A673 (cell line): ENCODE data around the gene AKAP6. TPM values are rescaled to one million over a fixed set of nuclear protein-coding genes. Genes with fewer than 3 reads are reported as not detected.

Experiments
- BruUV-seq: library from RNA; stranded (reverse); fragments of 400-500 nt; replicated peaks from 2 replicates; lab custom pipeline; 2021; lab: Mats Ljungman, UMichigan
- CTCF ChIA-PET: fragments of 300-600 bp; sonication (Branson Sonifier 250); formaldehyde crosslinking; loops from one replicate; lab custom pipeline; 2022; ENCODE audit warnings: antibody characterized with exemption; lab: Charles Lee
- POLR2A ChIA-PET: fragments of 300-600 bp; sonication (Branson Sonifier 250); formaldehyde crosslinking; loops from one replicate; lab custom pipeline; 2022; ENCODE audit warnings: antibody characterized with exemption; ENCODE audit not compliant: low non-redundant PET; lab: Charles Lee
- DNase-seq: peaks from one replicate; pipeline ENCODE4 v3.0.0-alpha.2; 2015; ENCODE audit warnings: low spot score
- H3K27ac ChIP-seq: fragments of 200-600 bp; sonication (generic); 2 replicates; pipeline ENCODE4 v1.5.1; 2016; ENCODE audit warnings: mixed run types, low read depth, mild to moderate bottlenecking, mixed read lengths, antibody characterized with exemption, low read length; ENCODE audit not compliant: poor library complexity, severe bottlenecking
- H3K27me3 ChIP-seq: fragments of 200-600 bp; sonication (generic); replicated peaks from 2 replicates; pipeline ENCODE4 v1.6.1; 2017; ENCODE audit warnings: mixed run types, low read depth, mild to moderate bottlenecking, mixed read lengths, antibody characterized with exemption, low read length; ENCODE audit not compliant: insufficient read depth, poor library complexity
- H3K36me3 ChIP-seq: fragments of 200-600 bp; sonication (generic); 2 replicates; pipeline ENCODE4 v1.6.1; 2016; ENCODE audit warnings: mixed run types, mild to moderate bottlenecking, mixed read lengths, antibody characterized with exemption, low read length; ENCODE audit not compliant: insufficient read depth, poor library complexity, severe bottlenecking
- H3K4me1 ChIP-seq: fragments of 200-600 bp; sonication (generic); 2 replicates; pipeline ENCODE4 v1.6.1; 2017; ENCODE audit warnings: mixed run types, mild to moderate bottlenecking, mixed read lengths, antibody characterized with exemption, low read length; ENCODE audit not compliant: insufficient read depth, poor library complexity, severe bottlenecking
- H3K4me3 ChIP-seq: fragments of 200-600 bp; sonication (generic); 2 replicates; pipeline ENCODE4 v1.5.1; 2016; ENCODE audit warnings: low read depth, mixed run types, mild to moderate bottlenecking, mixed read lengths, low read length; ENCODE audit not compliant: poor library complexity, severe bottlenecking
- H3K9me3 ChIP-seq: fragments of 200-600 bp; sonication (generic); 2 replicates; pipeline ENCODE4 v1.6.1; 2016; ENCODE audit warnings: mixed run types, low read depth, mild to moderate bottlenecking, mixed read lengths, antibody characterized with exemption, low read length; ENCODE audit not compliant: poor library complexity, severe bottlenecking
- EZH2 ChIP-seq: fragments of 200-600 bp; sonication (generic); IDR thresholded peaks from 2 replicates; pipeline ENCODE4 v1.6.1; 2017; ENCODE audit warnings: borderline replicate concordance, low read depth, mild to moderate bottlenecking, mixed read lengths, antibody characterized with exemption, low read length; ENCODE audit not compliant: poor library complexity, severe bottlenecking
- intact Hi-C: fragments of 100-400 bp; cut with micrococcal nuclease; formaldehyde crosslinking; loops from one replicate; pipeline ENCODE4 v1.10.0; 2022; ENCODE audit not compliant: unreplicated experiment
- total RNA-seq: library from RNA; stranded (reverse); gene quantifications from 2 replicates; pipeline ENCODE4 v1.2.3, GENCODE V29; 2021
- TF ChIP-seq, protein P1 (sequence below): fragments of 300-800, 200-600 bp; sonication (generic); conservative IDR thresholded peaks from 2 replicates; pipeline ENCODE4 v1.5.1; 2017; ENCODE audit warnings: low read depth, mild to moderate bottlenecking, antibody characterized with exemption, low read length, moderate library complexity, mixed read lengths

AKAP6 gene
- total RNA-seq, 1 experiment from 2014 or later = 0.73 TPM

DNA sequence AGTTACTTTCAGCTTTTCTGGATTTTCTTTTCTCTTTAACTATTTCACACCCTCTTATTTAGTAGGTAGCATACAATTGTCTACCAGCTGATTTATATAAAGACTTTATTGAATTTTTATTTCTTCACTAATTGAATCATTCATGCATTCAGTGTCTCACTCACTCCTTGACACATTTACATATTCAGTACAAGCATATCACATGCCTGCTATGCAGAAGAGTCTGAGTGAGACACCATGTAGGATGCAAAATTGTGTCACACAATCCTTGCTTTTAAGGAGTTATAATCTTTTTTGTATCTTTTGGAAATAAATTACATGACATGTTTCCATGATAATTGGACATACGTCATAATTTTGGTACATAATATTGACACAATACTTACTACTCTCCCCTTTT, 83.0 kb downstream of the AKAP6 start:
- no peak for DNase-seq
- TF ChIP-seq EZH2 = no peak
- TF ChIP-seq, protein P1, sequence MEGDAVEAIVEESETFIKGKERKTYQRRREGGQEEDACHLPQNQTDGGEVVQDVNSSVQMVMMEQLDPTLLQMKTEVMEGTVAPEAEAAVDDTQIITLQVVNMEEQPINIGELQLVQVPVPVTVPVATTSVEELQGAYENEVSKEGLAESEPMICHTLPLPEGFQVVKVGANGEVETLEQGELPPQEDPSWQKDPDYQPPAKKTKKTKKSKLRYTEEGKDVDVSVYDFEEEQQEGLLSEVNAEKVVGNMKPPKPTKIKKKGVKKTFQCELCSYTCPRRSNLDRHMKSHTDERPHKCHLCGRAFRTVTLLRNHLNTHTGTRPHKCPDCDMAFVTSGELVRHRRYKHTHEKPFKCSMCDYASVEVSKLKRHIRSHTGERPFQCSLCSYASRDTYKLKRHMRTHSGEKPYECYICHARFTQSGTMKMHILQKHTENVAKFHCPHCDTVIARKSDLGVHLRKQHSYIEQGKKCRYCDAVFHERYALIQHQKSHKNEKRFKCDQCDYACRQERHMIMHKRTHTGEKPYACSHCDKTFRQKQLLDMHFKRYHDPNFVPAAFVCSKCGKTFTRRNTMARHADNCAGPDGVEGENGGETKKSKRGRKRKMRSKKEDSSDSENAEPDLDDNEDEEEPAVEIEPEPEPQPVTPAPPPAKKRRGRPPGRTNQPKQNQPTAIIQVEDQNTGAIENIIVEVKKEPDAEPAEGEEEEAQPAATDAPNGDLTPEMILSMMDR = no peak
- ChIA-PET CTCF (no interaction called here), POLR2A (no interaction called here)
- Histone ChIP-seq H3K27me3 (no peaks in the 10 kb centered on the region), H3K4me1 (no peaks in the 10 kb centered on the region), H3K36me3 (no peaks in the 10 kb centered on the region), H3K27ac (no peak overlapping the region), H3K4me3 (no peak overlapping the region), H3K9me3 (no peaks in the 10 kb centered on the region)
- BruUV-seq = no TSS peak
- intact Hi-C loops = no loop called here

DNA sequence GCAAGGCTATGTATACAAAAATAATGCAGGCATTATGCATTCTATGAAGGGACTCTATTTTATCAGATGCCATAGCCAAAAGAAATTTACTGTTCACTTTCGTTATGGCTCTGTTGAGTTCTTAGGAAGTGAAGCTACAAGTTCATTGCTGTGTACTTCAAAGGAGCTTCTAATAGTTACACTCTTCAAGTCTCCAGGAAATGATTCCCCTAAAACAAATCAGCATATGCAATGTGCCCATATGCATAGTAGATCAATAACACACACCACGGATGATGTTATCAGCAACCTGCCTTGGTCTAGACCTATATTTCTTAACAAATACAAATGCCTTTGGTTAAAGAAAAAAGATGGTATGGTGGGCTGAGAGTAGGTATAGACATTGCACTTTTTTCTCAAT, 83.4 kb downstream of the AKAP6 start:
- CTCF ChIA-PET = no interaction called here
- no peak for DNase-seq
- TF ChIP-seq, protein P1 = no peak
- no peak for TF ChIP-seq EZH2

DNA sequence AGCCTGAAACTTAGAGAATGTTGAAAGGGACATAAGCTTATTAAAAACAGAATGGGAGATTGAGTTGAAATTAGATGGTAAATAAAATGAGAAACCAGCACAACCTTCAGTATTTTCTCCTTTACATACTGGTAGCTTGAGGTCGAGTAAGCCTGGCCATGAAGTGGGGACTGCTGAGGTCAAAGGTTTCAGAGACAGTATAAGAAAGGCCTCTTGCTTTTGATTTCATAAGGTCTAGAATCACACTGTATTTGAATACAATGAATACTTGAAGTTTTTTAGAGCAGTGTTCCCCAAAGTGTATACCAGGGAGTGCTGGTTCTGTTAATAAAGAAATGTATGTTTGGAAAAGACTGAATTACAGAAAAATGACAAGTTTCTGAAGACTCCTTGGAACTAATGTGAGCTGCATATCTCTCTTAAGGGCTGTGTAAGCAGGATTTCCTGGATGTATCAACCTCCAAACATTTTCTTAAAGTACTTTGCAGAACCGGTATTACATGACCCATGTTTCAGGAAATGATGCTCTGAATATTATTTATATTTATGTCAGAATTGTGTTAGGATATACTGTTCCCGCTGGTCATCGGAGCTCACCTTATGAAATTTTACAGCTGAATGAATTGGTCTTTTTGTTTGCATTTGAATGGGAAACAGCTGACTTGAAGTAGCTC, 85.0 kb downstream of the AKAP6 start:
- CTCF ChIA-PET = no interaction called here
- no TSS peak for BruUV-seq
- H3K9me3 ChIP-seq = no peaks in the 10 kb centered on the region
- no peak for DNase-seq
- H3K27me3 ChIP-seq = no peaks in the 10 kb centered on the region
- intact Hi-C loops = no loop called here
- H3K4me3 ChIP-seq = no peak overlapping the region
- H3K36me3 ChIP-seq = no peaks in the 10 kb centered on the region
- TF ChIP-seq, protein P1 = no peak
- no peak for TF ChIP-seq EZH2
- POLR2A ChIA-PET = no interaction called here
- H3K4me1 ChIP-seq = no peaks in the 10 kb centered on the region
- no peak overlapping the region for H3K27ac ChIP-seq

More for the DNA sequence above, 83.4 kb downstream of the AKAP6 start:
- no peaks in the 10 kb centered on the region for H3K4me1 ChIP-seq
- H3K4me3 ChIP-seq = no peak overlapping the region
- no peaks in the 10 kb centered on the region for H3K27me3 ChIP-seq
- POLR2A ChIA-PET = no interaction called here
- no peaks in the 10 kb centered on the region for H3K9me3 ChIP-seq
- BruUV-seq = no TSS peak
- intact Hi-C loops = no loop called here
- H3K36me3 ChIP-seq = no peaks in the 10 kb centered on the region
- no peak overlapping the region for H3K27ac ChIP-seq
